ENCODE data around the gene IQSEC1.

IQSEC1 gene

GRCh38 chr3:13027154-13027553, 46.1 kb downstream of the IQSEC1 start:
- in situ Hi-C loops (cut with MboI; ENCODE audit: low sequenced_read_pairs, unreplicated experiment) = no loop called here

GRCh38 chr3:13026534-13026933, 46.7 kb downstream of the IQSEC1 start:
- DNase-seq (ENCODE audit: low spot score) = no peak
- in situ Hi-C loops (cut with MboI; ENCODE audit: low sequenced_read_pairs, unreplicated experiment) = no loop called here
- TF ChIP-seq CTCF (IDR thresholded peaks at IDR 0.05; ENCODE audit: borderline replicate concordance, control extremely low read depth, extremely low read depth, insufficient read depth, missing control alignments) = no peak

More at GRCh38 chr3:13027154-13027553, 46.1 kb downstream of the IQSEC1 start:
- DNase-seq (ENCODE audit: low spot score) = no peak
- no peak for TF ChIP-seq CTCF (IDR thresholded peaks at IDR 0.05; ENCODE audit: borderline replicate concordance, control extremely low read depth, extremely low read depth, insufficient read depth, missing control alignments)

- DNase-seq (ENCODE audit: low spot score) = no peak
- no peak for TF ChIP-seq CTCF (IDR thresholded peaks at IDR 0.05; ENCODE audit: borderline replicate concordance, control extremely low read depth, extremely low read depth, insufficient read depth, missing control alignments)
- in situ Hi-C loops (cut with MboI; ENCODE audit: low sequenced_read_pairs, unreplicated experiment) = no loop called here
These were observed 47.3 kb downstream of the IQSEC1 start for GRCh38 chr3:13025778-13026518.

GRCh38 chr3:13025090-13025489, 48.1 kb downstream of the IQSEC1 start:
- no peak for TF ChIP-seq CTCF (IDR thresholded peaks at IDR 0.05; ENCODE audit: borderline replicate concordance, control extremely low read depth, extremely low read depth, insufficient read depth, missing control alignments)
- in situ Hi-C loops (cut with MboI; ENCODE audit: low sequenced_read_pairs, unreplicated experiment) = no loop called here
- no peak for DNase-seq (ENCODE audit: low spot score)

- DNase-seq (ENCODE audit: low spot score) = no peak
- TF ChIP-seq CTCF (IDR thresholded peaks at IDR 0.05; ENCODE audit: borderline replicate concordance, control extremely low read depth, extremely low read depth, insufficient read depth, missing control alignments) = no peak
- in situ Hi-C loops (cut with MboI; ENCODE audit: low sequenced_read_pairs, unreplicated experiment) = no loop called here
These were observed 48.5 kb downstream of the IQSEC1 start for GRCh38 chr3:13024765-13025065.

- in situ Hi-C loops (cut with MboI; ENCODE audit: low sequenced_read_pairs, unreplicated experiment) = no loop called here
- no peak for TF ChIP-seq CTCF (IDR thresholded peaks at IDR 0.05; ENCODE audit: borderline replicate concordance, control extremely low read depth, extremely low read depth, insufficient read depth, missing control alignments)
- DNase-seq (ENCODE audit: low spot score) = no peak
These were observed 49.1 kb downstream of the IQSEC1 start for GRCh38 chr3:13023971-13024764.

Measured in GM13976 (cell line).